ENCODE data around the gene TENT4B.

- TF ChIP-seq POLR2AphosphoS5 (IDR thresholded peaks at IDR 0.05; ENCODE audit: insufficient read depth in 1 of 2, low read depth in 1 of 2), result no peak
- TF ChIP-seq, protein P1, sequence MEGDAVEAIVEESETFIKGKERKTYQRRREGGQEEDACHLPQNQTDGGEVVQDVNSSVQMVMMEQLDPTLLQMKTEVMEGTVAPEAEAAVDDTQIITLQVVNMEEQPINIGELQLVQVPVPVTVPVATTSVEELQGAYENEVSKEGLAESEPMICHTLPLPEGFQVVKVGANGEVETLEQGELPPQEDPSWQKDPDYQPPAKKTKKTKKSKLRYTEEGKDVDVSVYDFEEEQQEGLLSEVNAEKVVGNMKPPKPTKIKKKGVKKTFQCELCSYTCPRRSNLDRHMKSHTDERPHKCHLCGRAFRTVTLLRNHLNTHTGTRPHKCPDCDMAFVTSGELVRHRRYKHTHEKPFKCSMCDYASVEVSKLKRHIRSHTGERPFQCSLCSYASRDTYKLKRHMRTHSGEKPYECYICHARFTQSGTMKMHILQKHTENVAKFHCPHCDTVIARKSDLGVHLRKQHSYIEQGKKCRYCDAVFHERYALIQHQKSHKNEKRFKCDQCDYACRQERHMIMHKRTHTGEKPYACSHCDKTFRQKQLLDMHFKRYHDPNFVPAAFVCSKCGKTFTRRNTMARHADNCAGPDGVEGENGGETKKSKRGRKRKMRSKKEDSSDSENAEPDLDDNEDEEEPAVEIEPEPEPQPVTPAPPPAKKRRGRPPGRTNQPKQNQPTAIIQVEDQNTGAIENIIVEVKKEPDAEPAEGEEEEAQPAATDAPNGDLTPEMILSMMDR (IDR thresholded peaks at IDR 0.05), result no peak
- no peak for TF ChIP-seq POLR2A (IDR thresholded peaks at IDR 0.05)
Measured at GRCh38 chr16:50252874-50253513, 99.9 kb downstream of the TENT4B start.
